Tibial nerve (tissue), 4 donors: ENCODE measurements around the gene TMEM266.

Experiments used
- CTCF ChIP-seq, 5 experiments: fragments of 200-600 bp in 3 of 5; fragments of 450-650 bp in 2 of 5; sonication (generic) in 3 of 5; IDR thresholded peaks; one replicate each; pipeline ENCODE4 v1.5.1; 2016 to 2019; ENCODE audit warnings: antibody characterized with exemption in 5 of 5, mild to moderate bottlenecking in 3 of 5, moderate library complexity in 2 of 5
- EP300 ChIP-seq, 2 donors: sonication (generic); formaldehyde crosslinking; IDR thresholded peaks; one replicate each; pipeline ENCODE4 v1.6.1; 2017; ENCODE audit warnings: antibody characterized with exemption in 2 of 2, mild to moderate bottlenecking in 1 of 2
- POLR2A ChIP-seq, 2 donors: fragments of 450-650 bp; IDR thresholded peaks; one replicate each; pipeline ENCODE4 v1.6.1; 2017; ENCODE audit warnings: antibody characterized with exemption in 2 of 2, mild to moderate bottlenecking in 2 of 2, moderate library complexity in 2 of 2

GRCh38 chr15:76059320-76060117 is at the start of gene TMEM266:
- TF ChIP-seq POLR2A (IDR thresholded peaks at IDR 0.05) (no peak), EP300 (IDR thresholded peaks at IDR 0.05) (no peak), CTCF (IDR thresholded peaks at IDR 0.05) (no peak)
